Stromal cell of bone marrow (primary cell): ENCODE results near the gene GUSB.
"Not testable (repeated sequence)": the region's sequence is repeated elsewhere in the genome, so short reads cannot be mapped to it uniquely, and the experiment has no call there.

Experiments used
- DNase-seq: peaks from one replicate; pipeline ENCODE4 v3.0.0-alpha.2; 2012; ENCODE audit warnings: low read depth

Gene GUSB

DNA sequence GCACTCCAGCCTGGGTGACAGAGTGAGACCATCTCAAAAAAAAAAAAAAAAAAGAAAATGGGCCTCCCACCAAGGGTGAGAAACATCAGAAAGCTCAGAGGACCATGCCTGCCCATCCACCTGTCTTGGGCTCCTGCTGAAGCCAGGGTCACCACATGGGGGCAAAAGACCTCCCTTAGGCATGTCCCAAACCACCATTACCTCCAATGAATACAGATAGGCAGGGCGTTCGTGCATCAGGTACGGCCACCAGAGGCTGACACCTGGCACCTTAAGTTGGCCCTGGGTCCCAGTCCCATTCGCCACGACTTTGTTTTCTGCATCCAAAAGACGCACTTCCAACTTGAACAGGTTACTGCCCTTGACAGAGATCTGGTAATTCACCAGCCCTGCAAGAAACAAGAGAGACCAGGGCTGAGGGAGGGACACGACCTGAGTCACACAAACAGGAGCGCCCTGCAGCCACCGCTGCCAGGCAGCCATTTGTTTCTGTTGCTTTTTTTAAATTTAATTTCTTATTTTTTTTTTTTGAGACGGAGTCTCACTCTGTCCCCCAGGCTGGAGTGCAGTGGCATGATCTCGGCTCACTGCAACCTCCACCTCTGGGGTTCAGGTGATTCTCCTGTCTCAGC lies 6.1 kb downstream of the GUSB start:
- DNase-seq, result no peak

DNA sequence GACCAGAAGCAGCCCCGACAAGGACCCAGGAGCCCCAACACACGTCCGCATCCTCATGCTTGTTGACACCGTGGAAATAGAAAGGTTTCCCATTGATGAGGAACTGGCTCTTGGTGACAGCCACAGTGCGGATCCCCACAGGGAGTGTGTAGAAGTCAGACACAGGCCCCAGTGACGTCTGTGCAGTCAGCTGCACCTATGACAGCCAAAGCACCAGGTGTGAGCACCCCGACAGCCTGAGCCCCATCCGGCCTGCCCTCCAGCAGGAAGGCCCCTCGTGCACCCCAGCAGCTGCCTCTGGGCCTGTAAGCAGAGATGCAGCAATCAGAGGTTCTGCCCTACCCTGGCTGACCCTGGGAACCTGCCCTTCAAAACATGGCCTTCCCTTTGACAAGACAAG lies 7.1 kb downstream of the GUSB start:
- no peak for DNase-seq

DNA sequence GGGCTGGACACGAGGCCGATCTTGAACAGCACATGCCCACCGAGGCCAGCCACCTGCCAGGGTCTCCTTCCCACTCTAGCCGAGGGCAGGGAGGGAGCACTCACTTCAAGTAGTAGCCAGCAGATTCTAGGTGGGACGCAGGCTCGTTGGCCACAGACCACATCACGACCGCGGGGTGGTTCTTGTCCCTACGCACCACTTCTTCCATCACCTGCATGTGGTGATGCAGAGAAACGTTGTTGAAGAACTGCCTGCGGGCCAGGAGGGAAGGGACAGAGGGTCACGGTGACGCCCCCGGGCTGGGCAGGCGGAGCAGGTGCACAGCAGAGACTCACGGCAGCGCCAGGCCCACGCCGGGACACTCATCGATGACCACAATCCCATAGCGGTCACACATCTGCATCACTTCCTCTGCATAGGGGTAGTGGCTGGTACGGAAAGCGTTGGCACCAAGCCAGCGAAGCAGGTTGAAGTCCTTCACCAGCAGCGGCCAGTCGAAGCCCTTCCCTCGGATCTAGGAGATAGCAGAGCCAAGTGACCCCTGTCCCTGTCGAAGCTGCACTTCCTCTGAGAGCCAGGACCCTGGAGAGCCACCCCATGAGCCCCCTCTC lies 7.7 kb downstream of the GUSB start:
- no peak for DNase-seq

DNA sequence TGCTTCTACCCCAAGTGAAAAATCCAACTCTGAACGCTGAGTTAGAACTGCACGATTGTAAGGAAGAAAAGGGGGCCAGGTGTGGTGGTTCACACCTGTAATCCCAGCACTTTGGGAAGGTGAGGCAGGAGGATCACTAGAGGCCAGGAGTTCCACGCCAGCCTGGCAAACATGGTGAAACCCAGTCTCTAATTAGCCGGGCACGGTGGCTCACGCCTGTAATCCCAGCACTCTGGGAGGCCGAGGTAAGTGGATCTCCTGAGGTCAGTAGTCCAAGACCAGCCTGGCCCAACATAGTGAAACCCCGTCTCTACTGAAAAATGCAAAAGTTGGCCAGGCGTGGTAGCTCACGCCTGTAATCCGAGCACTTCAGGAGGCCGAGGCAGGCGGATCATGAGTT lies 9.0 kb downstream of the GUSB start:
- DNase-seq, result no peak

- no peak for DNase-seq
Observed at GRCh38 chr7:65971021-65971420, 11.0 kb downstream of the GUSB start.

DNA sequence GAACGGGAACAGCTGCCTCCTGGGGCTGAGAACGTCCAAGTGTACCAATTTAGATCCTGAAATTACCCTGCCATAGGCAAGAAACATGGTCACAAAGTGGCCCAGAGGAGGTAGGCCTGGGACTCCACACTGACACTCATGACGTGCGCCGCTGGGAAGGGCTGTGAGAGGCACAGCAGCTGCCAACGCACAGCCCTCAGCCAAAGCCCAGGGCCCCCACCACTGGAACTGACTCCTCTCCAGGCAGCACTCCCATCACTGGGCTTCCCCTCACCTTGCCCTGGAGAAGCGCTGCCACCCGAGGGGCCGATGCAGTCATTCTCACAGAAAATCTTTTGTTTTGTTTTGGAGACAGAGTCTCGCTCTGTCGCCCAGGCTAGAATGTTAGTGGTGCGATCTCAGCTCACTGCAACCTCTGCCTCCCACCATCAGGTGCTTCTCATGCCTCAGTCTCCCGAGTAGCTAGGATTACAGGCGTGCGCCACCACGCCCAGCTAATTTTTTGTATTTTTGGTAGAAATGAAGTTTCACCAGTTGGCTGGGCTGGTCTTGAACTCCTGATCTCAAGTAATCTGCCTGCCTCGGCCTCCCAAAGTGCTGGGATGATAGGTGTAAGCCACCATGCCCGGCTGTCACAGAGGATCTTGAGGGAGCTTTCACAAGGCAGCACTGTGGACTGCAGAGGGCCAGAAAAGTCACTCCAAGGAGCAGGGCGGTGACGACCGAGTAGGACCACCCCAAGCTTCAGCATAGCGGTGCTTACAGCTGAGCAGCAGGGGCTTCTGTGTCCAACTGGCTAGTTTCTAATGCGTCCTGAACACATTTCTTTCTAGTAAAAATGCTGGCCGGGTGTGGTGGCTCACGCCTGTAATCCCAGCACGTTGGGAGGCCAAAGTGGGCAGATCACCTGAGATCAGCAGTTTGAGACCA lies 13.5 kb downstream of the GUSB start:
- no peak for DNase-seq

DNA sequence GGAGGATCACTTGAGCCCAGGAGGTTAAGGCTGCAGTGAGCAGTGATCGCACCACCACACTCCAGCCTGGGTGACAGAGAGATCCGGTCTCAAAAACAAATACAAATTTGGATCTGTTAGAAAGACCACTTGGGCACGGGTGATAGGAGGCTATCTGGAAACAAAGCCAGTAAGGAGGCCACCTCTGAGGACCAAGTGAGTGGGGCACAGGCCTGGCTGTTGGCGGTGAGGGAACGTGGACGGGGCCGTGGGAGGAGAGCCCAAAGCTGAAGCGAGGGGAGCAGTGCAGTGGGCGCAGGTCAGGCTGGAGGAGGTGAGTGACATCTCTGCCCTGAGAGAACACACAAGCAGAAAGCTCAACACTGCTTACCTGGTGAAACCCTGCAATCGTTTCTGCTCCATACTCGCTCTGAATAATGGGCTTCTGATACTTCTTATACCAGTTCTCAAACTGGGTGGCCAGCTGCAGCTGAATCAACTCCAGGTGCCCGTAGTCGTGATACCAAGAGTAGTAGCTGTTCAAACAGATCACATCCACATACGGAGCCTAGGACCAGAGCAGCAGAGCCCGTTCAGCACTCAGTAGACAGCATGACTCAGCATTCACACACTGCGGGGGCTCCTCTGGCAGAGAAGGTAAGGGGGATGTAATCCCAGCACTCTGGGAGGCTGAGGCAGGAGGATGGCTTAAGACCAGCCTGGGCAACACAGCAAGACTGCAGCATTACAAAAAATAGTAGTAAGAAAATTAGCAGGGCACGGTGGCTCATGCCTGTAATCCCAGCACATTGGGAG lies 14.5 kb downstream of the GUSB start:
- DNase-seq, result no peak

GRCh38 chr7:65966146-65966545 lies 15.9 kb downstream of the GUSB start:
- DNase-seq, result no peak

DNA sequence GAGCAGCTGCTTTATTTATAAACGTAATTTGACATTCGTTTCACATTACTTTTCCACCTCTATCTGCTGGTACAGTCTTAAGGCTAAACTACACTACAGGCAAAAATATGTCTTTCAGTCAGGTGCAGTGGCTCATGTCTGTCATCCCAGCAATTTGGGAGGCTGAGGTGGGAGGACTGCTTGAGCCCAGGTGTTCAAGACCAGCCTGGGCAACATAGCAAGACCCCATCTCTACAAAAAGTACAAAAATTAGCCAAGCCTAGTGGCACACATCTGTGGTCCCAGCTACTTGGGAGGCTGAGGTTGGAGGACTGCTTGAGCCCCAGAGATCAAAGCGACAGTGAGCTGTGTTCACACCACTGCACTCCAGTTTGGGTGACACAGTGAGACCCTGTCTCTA lies 17.3 kb downstream of the GUSB start:
- not testable (repeated sequence) for DNase-seq

DNA sequence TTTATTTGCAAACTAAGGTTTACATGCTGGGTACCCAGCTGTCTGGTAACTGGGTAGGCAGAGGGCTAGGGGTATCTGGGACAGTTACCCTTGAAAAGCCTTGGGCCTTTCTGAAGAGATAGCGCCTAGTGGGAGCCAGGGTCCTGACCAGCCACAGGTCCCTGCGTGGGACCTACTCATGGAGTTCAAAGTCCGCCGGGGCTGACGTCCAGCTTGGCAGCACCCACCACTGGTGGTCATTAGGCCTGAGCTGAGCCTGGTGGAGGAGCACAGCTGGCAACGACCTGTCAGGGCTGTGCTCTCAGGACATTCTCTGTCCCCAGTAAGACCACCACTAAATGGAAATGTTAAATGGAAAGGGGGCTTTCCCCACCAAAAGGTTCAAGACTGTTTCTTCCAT lies 20.0 kb downstream of the GUSB start:
- no peak for DNase-seq

GRCh38 chr7:65960351-65961074 lies 21.5 kb downstream of the GUSB start:
- DNase-seq, result no peak

GRCh38 chr7:65955718-65956117 lies 26.3 kb downstream of the GUSB start:
- no peak for DNase-seq

- no peak for DNase-seq
Observed at GRCh38 chr7:65953890-65954450, 28.0 kb downstream of the GUSB start.

DNA sequence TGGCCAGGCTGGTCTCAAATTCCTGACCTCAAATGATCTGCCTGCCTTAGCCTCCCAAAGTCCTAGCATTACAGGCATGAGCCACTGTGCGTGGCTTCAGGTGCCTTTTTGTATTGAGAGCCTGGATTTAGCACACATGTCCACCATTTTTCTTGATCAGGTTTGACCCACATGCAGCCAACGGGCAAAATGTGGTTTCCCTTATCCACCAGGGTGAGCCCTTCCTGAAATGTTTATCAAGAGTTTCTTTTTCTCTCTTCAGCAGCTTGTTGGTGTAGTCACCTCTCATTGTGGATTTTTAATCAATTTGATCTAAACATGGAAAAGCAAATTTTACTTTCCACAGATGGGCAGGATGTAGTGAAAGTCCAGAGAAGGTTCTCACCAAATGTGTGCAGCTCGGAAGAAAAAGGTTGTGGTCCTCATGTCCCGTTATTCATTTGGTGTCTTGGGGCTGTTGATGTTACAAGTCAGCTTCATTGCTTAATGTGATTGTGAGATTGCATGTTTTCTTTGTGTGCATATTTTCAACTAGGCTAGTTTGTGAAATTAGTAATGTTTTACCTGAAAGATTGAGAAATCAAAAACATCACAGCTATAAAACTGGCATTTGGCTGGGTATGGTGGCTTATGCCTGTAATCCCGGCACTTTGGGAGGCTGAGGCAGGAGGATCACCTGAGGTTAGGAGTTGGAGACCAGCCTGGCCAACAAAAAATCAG lies 28.9 kb downstream of the GUSB start:
- DNase-seq, result no peak

DNA sequence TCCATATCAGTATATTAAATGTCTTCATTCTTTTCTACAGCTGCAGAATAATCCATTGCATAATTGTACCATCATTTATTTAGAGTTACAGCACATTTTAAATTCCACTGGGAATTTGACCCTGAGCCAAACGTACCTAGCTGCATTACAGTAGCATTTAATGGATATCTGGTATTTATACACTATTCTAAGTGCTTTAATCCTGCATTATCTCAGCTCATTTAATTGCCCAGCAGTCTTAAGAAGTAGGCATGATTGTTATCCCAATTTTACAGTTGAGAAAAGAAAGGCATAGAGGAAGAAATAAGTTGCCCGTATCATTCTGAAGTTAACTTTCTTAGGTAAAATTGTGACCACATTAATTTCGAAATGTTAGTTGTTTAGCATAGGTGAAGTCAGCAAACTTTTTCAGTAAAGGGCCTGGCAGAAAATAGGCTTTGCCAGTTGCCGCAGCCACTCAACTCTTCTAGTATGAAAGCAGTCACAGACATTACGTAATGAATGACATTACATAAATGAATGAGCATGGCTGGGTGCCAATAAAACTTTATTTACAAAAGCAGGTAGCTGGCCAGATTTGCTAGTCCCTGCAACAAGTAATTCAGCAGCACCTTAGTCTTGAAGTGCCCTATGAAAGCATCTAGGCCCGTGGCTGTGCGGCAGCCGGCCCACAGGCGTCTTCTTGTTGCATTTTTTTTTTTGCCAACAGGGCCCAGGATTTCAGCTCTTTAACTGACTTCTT lies 30.0 kb downstream of the GUSB start:
- DNase-seq, result no peak

GRCh38 chr7:65946904-65947303 lies 35.1 kb downstream of the GUSB start:
- peak; percentile 32 for DNase-seq

GRCh38 chr7:65945787-65946186 lies 36.2 kb downstream of the GUSB start:
- not testable (repeated sequence) for DNase-seq

DNA sequence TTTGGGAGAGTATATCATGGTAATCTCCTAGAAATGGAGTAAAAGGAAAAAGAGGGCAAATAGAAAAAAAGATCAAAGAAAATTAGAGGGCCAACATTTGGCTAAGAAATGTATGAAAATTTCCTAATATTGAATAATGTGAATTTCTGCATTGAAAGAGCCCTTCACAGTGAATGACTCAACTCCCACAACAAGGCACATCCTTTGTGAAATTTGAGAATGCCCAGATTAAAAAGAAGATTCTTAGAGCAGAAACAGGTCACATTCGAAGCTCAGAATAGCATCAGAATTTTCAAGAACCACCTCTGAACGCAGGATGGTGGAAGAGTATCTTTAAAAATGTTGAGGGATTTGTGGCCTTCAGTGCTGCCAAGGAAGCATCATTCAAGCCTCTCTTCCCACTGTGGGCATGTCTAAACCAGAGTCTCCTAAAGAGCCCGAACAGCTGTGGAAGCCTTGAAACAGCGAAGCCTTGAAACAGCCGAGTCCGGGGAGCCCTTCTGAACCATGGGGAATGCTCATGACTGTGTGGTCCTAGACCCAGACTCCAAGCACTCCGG lies 43.6 kb downstream of the GUSB start:
- DNase-seq, result peak; percentile 6

DNA sequence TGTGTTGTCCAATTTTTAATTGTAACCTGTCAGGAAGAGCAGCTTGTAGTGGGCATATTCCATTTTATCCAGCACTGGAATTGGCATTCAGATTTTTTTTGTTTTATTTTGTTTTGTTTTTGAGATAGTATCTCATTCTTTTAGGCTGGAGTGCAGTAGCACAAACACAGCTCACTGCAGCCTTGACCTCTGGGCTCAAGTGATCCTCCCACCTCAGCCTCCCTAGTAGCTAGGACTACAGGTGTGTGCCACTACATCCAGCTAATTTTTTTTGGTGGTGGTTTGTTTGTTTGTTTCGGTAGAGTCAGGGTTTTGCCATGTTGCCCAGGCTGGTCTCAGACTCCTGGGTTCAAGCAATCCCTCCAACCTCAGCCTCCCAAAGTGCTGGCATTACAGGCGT lies 44.7 kb downstream of the GUSB start:
- DNase-seq, result no peak

DNA sequence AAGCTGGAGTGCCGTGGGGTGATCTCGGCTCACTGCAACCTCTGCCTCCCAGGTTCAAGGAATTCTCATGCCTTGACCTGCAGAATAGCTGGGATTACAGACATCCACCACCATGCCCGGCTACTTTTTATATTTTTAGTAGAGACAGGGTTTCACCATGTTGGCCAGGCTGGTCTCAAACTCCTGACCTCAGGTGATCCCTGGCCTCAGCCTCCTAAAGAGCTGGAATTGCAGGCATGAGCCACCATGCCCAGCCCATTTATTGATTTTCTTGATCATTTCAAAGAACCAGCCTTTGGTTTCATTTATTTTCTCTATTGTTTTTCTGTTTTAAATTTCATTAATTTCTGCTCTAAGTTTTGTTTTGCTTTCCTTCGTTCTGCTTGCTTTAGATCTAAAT lies 50.3 kb downstream of the GUSB start:
- DNase-seq, result no peak
